GM12874 (cell line): ENCODE measurements around the gene DGKD.

Source experiments
- TF ChIP-seq, protein P1 (sequence below): IDR thresholded peaks from 2 replicates; pipeline ENCODE4 v1.5.1; 2011; ENCODE audit warnings: low read depth, mild to moderate bottlenecking, control low read depth, low read length, moderate library complexity; ENCODE audit not compliant: insufficient read depth

Gene DGKD

DNA sequence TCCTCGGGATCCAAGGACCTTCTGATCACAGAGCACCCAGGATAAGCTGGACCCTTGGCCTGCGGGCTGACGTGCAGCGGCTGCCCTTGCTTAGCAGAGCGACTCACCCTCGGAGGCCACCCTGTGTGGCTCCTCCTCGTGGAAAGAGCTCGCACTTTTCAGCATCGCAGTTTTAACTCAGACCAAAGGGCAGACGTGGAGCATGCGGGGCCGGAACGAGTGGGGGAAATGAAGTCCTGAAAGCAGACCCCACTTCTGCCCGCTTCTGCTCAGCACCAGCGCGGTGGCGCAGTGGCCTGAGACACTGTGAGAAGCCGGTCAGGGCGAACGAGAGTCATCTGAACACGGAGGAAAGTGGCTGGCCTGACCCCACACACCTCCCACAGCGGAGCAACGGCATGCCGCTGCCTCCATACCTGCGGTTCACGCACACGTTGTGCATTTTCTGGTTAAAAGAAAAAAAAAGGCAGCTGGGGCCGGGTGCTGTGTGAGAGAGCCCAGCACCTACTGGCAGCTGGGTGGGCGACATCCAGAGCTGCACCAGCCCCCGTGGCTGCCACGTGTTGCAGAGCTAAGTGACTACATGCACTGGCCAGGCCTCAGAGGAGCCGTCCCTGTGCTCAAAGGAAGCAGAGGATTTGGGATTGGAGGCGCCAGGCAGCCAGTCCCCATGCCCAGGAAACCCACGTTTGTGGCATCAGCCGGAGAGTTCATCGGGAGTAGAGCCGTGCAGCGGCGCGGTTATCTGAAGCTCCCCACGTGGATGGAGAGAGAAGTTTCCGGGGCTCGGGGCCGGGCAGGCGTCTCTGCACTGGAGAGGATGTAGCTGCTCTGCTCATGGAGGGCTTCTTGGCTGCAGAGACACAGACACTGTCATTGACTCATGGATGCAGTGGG, 122.6 kb downstream of the DGKD start:
- TF ChIP-seq, protein P1, sequence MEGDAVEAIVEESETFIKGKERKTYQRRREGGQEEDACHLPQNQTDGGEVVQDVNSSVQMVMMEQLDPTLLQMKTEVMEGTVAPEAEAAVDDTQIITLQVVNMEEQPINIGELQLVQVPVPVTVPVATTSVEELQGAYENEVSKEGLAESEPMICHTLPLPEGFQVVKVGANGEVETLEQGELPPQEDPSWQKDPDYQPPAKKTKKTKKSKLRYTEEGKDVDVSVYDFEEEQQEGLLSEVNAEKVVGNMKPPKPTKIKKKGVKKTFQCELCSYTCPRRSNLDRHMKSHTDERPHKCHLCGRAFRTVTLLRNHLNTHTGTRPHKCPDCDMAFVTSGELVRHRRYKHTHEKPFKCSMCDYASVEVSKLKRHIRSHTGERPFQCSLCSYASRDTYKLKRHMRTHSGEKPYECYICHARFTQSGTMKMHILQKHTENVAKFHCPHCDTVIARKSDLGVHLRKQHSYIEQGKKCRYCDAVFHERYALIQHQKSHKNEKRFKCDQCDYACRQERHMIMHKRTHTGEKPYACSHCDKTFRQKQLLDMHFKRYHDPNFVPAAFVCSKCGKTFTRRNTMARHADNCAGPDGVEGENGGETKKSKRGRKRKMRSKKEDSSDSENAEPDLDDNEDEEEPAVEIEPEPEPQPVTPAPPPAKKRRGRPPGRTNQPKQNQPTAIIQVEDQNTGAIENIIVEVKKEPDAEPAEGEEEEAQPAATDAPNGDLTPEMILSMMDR: no peak

DNA sequence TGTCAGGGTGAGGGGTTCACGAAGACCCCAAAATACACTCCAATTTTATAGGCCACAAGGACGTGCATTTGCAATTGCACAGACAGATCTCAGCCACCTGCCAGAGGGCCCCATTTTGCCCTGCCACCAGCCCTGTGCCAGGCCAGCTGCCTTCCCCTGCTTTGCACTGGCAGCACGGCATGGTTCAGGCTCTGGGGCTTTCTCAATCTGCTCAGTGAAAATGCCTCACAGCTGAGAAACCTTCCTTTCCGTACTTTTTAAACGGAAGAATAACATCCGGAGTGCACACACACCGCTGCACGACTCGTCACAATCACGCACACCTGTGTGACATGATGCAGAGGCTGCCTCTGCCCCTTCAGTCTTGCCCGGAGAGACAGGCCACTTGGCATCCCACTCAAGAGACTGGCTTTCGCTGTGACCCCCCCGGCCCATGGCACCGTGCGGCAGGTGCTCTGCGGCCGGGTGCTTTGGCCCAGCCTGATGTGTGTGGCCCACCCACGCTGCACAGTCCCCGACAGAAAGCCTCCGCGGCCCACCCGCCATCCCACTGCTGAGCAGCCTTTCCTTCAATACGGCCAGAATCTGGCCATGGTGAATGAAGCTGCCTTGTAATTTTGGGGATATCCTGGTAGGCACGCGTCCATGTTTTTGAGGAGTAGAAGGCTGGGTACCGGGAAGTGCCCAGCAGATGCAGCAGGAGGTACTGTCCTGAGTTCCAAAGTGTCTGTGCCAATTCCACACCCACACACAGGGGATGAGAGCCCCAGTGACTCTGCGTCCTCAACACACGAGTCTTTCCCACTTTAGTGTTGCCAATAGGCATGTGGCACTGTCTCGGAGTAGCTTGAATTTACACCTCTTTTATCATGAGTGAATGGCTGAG, 123.5 kb downstream of the DGKD start:
- TF ChIP-seq, protein P1: no peak

DNA sequence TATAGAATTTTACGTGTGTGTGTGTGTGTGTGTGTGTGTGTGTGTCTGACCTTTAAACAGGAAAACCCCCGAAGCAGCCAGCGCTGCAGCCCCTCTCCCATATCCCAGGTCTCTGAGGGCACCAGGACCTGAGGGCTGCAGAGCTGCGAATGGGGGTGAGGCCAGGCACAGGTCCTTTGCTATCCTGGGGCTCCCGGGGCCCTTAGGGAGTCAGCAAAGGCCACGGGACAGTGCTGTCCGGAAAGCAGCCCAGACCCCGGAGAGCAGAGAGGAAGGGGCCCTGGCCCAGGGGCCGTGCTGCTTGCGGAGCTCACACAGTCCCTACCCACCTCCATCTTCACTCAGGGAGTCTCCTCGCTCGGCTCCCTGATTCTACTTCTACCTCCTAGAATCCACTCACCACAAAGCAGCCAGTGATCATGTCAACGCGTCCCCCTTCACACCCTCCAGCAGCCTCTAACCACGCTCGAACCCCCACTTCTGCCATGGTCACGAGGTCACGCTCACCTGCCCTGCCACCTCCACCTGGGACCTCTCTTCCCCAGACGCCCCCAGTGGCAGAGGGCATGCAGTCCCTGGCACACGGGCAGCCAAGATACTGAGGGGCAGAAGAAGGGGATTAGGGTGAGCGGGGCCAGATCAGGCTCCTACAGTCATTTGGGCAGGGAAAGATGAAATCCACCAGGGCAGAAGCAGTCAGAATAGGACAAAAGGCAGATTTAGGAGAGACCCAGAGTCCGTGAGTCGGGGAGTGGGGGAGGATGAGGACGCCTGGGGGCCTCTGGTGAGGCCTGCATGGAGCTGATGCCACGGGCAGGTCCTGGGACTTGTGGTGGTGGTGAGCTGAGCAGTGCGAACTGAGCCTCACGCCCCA, 125.6 kb downstream of the DGKD start:
- TF ChIP-seq, protein P1: no peak

DNA sequence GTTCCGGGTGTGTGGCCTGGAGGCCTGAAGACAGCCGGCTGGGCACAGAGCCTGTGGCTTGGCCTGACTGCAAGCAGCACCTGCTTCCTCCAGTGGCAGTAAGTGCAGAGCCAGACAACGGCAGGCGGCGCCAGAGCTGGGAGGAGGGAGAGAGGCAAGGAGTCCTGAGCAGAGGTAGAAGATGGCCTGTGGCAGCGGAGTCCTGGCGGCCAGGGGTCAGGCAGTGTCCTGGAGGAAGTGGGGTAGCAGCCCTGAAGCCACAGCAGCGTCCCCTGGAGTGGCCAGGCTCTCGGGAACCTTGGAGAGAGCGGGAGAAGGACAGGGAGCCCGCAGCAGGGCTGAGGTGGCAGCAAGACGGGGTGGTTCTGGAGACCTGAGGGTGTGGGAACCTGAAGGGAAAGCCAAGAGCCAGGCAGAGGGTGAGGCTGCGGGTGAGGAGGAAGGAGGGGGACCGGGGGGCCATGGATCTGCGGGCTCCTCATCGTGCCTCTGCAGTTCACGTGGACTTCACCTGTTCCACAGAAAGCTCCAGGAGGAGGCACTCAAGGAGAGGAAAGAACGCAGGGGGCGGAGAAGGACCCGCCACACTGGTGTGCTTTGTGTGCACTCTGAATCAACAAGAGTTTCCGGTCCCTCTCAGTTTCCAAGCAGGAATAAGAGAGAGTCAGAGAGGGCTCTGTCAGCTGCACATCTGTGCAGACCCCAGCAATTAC, 126.4 kb downstream of the DGKD start:
- TF ChIP-seq, protein P1: no peak

DNA sequence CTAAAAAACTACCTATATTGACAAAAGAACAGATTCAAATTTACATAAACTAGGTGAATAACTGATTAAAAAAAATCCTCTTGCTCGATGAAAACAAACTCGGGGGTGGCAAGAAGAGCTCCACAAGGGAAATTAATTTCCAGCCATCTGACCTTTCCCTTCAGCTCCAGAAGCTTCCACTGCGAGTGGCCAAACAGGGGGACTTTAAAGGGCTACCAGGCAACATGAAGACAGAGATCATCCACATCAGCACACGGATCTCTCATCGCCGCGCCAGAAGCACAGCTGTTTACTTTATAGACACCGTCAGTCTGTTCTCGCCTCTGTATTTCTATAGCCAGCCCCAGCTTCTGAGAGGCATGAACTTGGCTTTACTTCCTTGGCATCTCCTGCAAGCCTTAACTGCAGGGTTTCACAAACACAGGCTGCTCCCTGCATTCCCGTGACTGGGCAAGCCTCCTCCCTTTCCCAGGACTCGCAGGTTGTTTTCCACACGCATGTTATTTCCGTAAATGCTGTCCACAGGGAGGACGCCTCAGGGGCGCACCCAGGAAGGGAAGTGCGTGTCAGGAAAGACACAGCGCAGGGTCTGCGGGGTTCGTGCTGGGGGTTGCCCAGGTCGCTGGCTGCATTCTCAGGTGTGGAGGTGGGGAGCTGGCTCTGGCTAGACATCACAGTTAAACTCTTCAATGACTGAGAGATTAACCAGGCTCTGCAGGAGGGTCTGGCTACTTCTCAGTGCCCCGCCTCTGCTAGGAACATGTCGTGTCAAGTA, 127.3 kb downstream of the DGKD start:
- TF ChIP-seq, protein P1: no peak

DNA sequence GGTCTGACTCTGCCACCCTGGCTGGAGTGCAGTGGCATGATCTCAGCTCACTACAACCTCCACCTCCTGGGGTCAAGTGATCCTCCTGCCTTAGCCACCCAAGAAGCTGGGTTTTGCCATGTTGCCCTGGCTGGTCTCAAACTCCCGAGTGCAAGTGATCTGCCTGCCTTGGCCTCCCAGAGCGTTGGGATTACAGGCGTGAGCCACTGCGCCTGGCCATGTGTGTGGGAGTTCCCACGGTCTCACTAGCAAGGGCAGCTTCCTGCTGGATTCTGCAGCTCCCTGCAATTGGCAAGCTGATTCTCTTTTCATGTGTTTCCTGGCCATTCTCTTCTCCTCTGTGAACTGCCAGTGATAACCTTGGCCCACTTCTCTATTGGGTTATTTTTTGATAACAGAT, 128.3 kb downstream of the DGKD start:
- TF ChIP-seq, protein P1: no peak
